Hematopoietic multipotent progenitor cell (in vitro differentiated cells): ENCODE results near the gene TIMM23. TPM values are rescaled to one million over a fixed set of nuclear protein-coding genes. Genes with fewer than 3 reads are reported as not detected.
"Not testable (repeated sequence)": the region's sequence is repeated elsewhere in the genome, so short reads cannot be mapped to it uniquely, and the experiment has no call there.

ENCODE experiments used
- DNase-seq, 3 donors: peaks; one replicate each; pipeline ENCODE4 v3.0.0-alpha.2; 2011 to 2015; ENCODE audit warnings: low read depth in 2 of 3, low spot score in 2 of 3
- small RNA-seq: library from RNA; depleted of rRNA; stranded (forward); fragments of <200 nt; gene quantifications from one replicate; pipeline ENCODE3, GENCODE V24; 2012
- total RNA-seq: library from RNA; depleted of rRNA; stranded (reverse); fragments of >200 nt; gene quantifications from one replicate; pipeline ENCODE4 v1.2.3, GENCODE V29; 2012

TIMM23 gene
- total RNA-seq, 1 donor: 30.7 TPM

- not testable (repeated sequence) for DNase-seq
Observed at GRCh38 chr10:46049497-46049831, 77.2 kb downstream of the TIMM23 start.

GRCh38 chr10:46050941-46051623 lies 78.8 kb downstream of the TIMM23 start:
- peak in 2 of 3 donors; percentile 68 to 89 for DNase-seq

- no peak for DNase-seq
Observed at GRCh38 chr10:46052057-46052790, 79.9 kb downstream of the TIMM23 start.

- DNase-seq: no peak
Observed at GRCh38 chr10:46052791-46053375, 80.6 kb downstream of the TIMM23 start.

Small RNA genes within 50 kb of the gene (small RNA-seq; reads per million reads assigned to genes)
- gene SNORA74C-1: not detected

Other genes starting within 250 kb of the TIMM23 start
- 14.8 TPM for gene WASHC2C, start 245.2 kb upstream of the TIMM23 start, total RNA-seq
- 7.0 TPM for gene AGAP4, start 125.0 kb upstream of the TIMM23 start, total RNA-seq
- 252 TPM for gene NCOA4, start 58.1 kb downstream of the TIMM23 start, total RNA-seq
- not detected for gene MSMB, start 73.8 kb downstream of the TIMM23 start, total RNA-seq